Stimulated activated effector memory CD8-positive, alpha-beta T cell treated with anti-CD3 and anti-CD28 coated beads, Interleukin-12 subunit alpha, Interleukin-12 subunit beta, amount 100 ng/mL, for 72 hours (primary cell): ENCODE measurements around the gene DNAJC15.
A peak's percentile ranks its signal among the peaks of the same experiment; 100 is the strongest.

Source experiments
- ATAC-seq: fragments of 150-1000 bp; cut with Tn5 transposase; 2 replicates; pipeline ENCODE4 v1.10.0; 2021
- DNase-seq, 2 donors: peaks; one replicate each; pipeline ENCODE4 v3.0.0; 2021 to 2022; ENCODE audit warnings: low spot score in 2 of 2
- H3K27ac Mint-ChIP-seq: one replicate; pipeline ENCODE4 v1.8.0; 2022; ENCODE audit warnings: mild to moderate bottlenecking, mixed read lengths
- H3K36me3 Mint-ChIP-seq: one replicate; pipeline ENCODE4 v1.8.0; 2022; ENCODE audit warnings: mild to moderate bottlenecking, mixed read lengths
- H3K4me1 Mint-ChIP-seq: one replicate; pipeline ENCODE4 v1.8.0; 2022; ENCODE audit warnings: mixed read lengths
- H3K4me3 Mint-ChIP-seq: one replicate; pipeline ENCODE4 v1.8.0; 2022; ENCODE audit warnings: mild to moderate bottlenecking, mixed read lengths
- H3K9me3 Mint-ChIP-seq: one replicate; pipeline ENCODE4 v1.8.0; 2022; ENCODE audit warnings: mixed read lengths

DNAJC15 gene

DNA sequence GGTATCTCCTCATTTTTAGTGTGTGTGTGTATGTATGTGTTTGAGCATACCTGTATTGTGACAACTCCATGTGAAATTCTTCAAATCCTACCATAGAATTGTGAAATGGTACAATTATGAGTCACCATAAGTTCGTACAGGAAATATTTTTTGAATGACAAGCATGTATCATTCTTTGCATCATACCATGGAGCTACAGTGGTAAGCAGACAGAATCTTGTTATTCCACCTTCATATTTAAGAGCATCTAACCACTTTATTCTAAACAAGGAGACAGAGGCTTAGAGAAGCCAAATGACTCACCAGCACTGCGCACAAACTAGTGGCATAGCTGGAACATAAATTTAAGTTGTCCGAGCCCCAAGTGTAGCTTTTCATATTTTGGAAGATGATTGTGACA, 26.8 kb upstream of the DNAJC15 start:
- peak in 1 of 2 donors; percentile 33 for DNase-seq
- Mint-ChIP-seq H3K4me1 (peaks cover 29% of the 10 kb centered on the region), H3K27ac (peak overlapping the region; percentile 30), H3K36me3 (no peaks in the 10 kb centered on the region), H3K9me3 (no peaks in the 10 kb centered on the region), H3K4me3 (no peak overlapping the region)
- ATAC-seq: peak; percentile 29

DNA sequence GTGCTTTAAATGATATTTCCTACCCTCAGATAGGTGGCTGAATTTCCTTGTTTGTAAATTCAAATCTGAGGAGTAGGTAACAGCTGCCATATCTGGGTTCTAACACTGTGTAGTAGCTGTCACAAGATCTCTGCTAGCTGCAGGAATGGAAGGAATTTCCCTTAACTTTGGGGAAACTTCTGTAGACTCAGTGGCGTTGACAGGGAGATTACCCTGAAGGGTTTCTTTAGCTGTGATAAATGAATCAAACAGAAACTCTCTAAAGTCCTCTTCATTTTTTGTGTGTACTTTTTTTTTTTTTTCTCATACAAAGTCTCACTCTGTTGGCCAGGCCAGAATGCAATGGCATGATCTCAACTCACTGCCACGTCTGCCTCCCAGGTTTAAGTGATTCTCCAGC, 26.0 kb upstream of the DNAJC15 start:
- H3K4me3 Mint-ChIP-seq: no peak overlapping the region
- peaks cover 21% of the 10 kb centered on the region for H3K4me1 Mint-ChIP-seq
- ATAC-seq (peak; percentile 64), DNase-seq (peak in 1 of 2 donors; percentile 47)
- no peaks in the 10 kb centered on the region for H3K36me3 Mint-ChIP-seq
- H3K27ac Mint-ChIP-seq: peak overlapping the region; percentile 30
- no peaks in the 10 kb centered on the region for H3K9me3 Mint-ChIP-seq

DNA sequence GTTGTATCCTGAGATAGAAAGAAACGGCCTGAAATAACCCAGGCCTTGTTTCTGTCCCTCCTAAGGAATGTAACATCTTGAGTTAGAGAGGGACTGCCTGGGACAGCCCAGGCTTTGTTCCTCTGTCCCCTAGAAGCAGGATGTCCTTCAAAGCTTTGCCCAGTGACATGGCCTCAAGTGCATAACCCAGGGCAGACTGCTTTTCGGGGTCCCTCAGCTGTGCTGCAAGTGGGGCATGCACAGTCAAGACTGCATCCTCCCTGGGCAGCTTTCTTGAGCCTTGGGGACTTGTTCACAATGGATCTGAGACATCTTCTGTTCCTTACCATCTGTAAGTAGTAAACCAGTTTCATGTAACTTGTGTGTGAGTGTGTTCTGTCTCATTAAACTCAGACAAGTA, 23.9 kb upstream of the DNAJC15 start:
- no peak overlapping the region for H3K4me3 Mint-ChIP-seq
- no peak overlapping the region for H3K27ac Mint-ChIP-seq
- H3K36me3 Mint-ChIP-seq: no peaks in the 10 kb centered on the region
- peaks cover 4% of the 10 kb centered on the region for H3K9me3 Mint-ChIP-seq
- DNase-seq (peak in 1 of 2 donors; percentile 38), ATAC-seq (no peak)
- H3K4me1 Mint-ChIP-seq: peaks cover 10% of the 10 kb centered on the region

DNA sequence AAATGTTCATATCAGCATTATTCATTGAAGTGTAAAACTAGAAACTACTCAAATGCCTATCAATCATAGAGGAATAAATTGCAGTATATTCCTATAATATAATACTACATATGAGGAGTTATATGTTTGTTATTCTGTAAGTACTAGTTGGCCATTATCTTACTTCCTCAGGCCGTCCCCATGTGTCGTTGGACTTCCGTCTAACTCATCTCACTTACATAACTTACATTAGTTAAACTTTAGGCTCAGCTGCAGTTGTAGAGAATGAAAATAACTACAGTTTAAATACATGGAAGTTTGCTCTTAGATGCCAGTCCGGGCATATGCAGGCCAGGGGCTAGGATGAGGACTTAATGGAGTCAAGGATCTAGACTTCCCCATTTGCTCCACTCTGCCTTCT, 22.7 kb upstream of the DNAJC15 start:
- peaks cover 10% of the 10 kb centered on the region for H3K4me1 Mint-ChIP-seq
- peak in 1 of 2 donors; percentile 25 for DNase-seq
- no peak overlapping the region for H3K4me3 Mint-ChIP-seq
- H3K9me3 Mint-ChIP-seq: peaks cover 4% of the 10 kb centered on the region
- no peak for ATAC-seq
- no peak overlapping the region for H3K27ac Mint-ChIP-seq
- H3K36me3 Mint-ChIP-seq: no peaks in the 10 kb centered on the region

DNA sequence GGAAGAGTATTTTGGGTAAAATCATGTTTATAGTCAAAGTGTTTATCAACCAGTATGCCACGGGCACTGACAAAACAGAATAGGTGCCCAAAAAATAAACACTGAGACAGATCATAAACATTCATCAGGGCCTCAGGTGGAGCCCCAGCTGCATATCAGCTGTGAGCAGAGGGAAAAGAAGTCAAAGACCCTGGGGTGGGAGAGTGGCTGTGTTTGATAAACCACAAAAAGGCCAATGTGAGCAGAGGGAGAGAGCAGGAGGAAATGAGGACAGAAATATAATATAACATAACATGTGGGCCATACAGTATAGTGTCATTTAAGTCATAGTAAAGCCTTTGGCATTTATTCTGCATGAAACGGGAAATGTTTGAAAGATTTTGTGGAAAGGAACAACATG, 21.4 kb upstream of the DNAJC15 start:
- no peak for ATAC-seq
- peaks cover 3% of the 10 kb centered on the region for H3K4me1 Mint-ChIP-seq
- peaks cover 4% of the 10 kb centered on the region for H3K9me3 Mint-ChIP-seq
- no peaks in the 10 kb centered on the region for H3K36me3 Mint-ChIP-seq
- DNase-seq: no peak
- no peak overlapping the region for H3K4me3 Mint-ChIP-seq
- H3K27ac Mint-ChIP-seq: no peak overlapping the region

DNA sequence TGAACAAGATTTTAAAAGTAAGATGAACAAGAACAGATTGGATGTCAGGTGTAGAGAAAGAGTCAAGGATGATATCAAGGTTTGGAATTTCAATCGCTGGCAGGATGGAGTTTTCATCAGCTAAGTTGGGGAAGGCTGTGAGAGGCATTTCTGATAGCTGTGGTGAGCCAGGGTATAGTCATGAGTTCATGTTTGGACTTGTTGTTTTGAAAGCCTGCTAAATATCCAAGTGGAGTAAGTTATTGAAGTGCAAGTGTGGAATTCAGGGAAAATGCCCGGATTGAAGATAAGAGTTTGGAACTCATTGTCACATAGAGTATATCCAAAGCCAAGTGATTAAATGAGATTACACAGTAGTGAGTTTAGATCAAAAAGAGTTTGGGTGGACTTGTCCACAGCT, 20.4 kb upstream of the DNAJC15 start:
- no peak overlapping the region for H3K27ac Mint-ChIP-seq
- peaks cover 4% of the 10 kb centered on the region for H3K9me3 Mint-ChIP-seq
- DNase-seq (no peak), ATAC-seq (no peak)
- no peaks in the 10 kb centered on the region for H3K4me1 Mint-ChIP-seq
- no peak overlapping the region for H3K4me3 Mint-ChIP-seq
- H3K36me3 Mint-ChIP-seq: no peaks in the 10 kb centered on the region

DNA sequence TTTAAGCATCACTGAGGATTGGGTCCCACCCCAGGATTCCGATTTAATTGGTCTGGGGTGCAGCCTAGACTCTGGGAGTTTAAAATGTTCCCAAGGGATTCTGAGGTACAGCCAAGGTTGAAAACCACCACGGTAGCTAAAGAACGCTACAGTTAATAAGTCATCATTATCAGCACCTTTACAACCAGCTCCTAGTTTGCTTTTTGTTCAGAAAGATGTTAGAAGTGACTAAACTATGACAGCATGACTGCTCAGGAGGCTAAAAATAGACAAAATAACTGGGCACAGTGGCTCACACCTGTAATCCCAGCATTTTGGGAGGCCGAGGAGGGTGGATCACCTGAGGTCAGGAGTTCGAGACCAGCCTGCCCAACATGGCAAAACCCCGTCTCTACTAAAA, 19.7 kb upstream of the DNAJC15 start:
- Mint-ChIP-seq H3K27ac (no peak overlapping the region), H3K4me1 (no peaks in the 10 kb centered on the region), H3K36me3 (no peaks in the 10 kb centered on the region), H3K9me3 (peaks cover 4% of the 10 kb centered on the region), H3K4me3 (no peak overlapping the region)
- no peak for DNase-seq
- ATAC-seq: no peak

DNA sequence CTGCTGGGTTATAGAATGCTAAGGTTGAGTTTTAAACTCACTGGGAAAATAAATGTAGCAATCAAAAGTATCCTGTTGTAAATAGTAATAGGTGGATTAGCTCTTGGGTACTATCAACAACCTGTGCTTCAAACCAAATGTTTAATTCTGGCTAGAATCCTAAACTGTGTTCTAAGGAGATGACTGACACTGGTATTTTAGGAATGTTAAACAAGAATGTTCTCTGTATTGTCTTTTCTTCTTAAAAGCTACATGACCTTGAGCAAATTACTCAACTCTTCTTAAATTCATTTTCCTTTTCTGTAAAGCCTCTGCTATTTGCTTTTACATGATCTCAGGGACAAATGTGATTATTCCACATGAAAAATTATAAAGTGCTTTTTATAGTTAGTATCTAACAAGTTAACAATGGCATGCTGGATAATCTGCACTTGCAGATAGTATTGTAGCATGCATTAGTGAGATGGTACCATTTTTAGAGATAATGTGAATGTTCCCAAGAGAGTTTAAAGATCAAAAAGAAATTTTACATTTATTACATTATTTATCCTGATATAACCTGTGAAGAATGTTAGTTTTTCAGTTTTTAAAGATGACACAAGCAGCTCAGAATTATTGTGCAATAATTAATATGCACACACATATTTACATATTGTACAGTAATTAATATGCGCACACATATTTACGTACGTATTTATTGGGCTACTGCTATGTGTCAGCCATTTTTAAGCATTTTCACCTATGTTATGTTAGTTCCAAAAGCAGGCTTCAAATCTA, 17.7 kb upstream of the DNAJC15 start:
- no peaks in the 10 kb centered on the region for H3K4me1 Mint-ChIP-seq
- DNase-seq (no peak), ATAC-seq (no peak)
- no peaks in the 10 kb centered on the region for H3K36me3 Mint-ChIP-seq
- peaks cover 4% of the 10 kb centered on the region for H3K9me3 Mint-ChIP-seq
- H3K4me3 Mint-ChIP-seq: no peak overlapping the region
- no peak overlapping the region for H3K27ac Mint-ChIP-seq

DNA sequence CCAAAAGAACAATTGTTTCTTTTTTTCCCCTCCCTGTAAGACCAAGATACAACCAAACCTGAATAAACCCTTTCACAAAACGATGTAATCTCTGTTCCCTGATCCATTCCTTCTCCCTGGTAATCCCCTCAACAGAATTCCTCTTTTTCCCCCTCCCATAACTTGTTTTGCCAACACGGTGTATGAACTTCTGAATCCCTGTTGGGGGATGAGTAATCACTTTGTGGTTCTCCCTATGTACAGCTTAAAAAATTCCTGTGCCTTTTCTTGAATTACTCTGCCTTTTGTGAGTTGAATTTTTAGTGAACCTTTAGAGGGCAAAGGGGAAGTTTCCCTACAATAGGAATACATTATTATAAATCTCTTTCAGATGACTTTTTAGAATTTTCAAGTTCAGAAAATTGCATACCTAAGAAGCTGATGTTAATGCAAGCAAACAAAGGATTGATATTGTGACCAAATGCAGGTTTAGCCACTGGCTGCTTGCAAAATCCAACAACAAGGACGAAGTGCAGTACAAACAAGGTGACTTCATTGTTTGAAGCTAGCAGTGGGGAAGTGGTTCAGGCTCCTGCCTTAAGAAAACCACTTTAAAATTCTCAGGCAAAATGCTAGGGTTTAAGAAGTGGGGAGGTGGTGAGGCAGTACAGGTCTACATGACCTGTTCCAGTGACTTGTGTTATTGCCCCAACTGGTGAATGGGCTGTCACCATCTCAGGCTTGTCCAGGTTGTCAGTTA, 16.3 kb upstream of the DNAJC15 start:
- Mint-ChIP-seq H3K36me3 (no peaks in the 10 kb centered on the region), H3K27ac (no peak overlapping the region), H3K4me1 (no peaks in the 10 kb centered on the region), H3K4me3 (no peak overlapping the region), H3K9me3 (peaks cover 4% of the 10 kb centered on the region)
- DNase-seq (peak in 1 of 2 donors; percentile 4), ATAC-seq (no peak)

DNA sequence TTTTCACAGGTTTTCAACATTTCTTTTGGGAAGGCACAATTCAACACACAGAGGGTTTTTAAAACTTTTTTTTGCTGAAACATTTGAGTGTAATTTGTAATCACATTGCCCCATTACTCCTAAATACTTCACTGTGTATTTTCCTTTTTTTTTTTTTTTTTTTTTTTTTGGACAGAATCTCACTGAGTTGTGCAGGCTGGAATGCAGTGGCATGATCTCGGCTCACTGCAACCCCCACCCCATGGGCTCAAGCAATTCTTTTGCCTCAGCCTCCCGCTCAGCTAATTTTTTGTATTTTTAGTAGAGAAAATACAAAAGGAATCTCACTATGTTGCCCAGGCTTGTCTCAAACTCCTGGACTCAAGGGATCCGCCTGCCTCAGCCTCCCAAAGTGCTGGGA, 14.8 kb upstream of the DNAJC15 start:
- ATAC-seq: no peak
- DNase-seq: peak in 1 of 2 donors; percentile 8
- Mint-ChIP-seq H3K36me3 (no peaks in the 10 kb centered on the region), H3K27ac (no peak overlapping the region), H3K9me3 (no peaks in the 10 kb centered on the region), H3K4me3 (no peak overlapping the region), H3K4me1 (no peaks in the 10 kb centered on the region)

DNA sequence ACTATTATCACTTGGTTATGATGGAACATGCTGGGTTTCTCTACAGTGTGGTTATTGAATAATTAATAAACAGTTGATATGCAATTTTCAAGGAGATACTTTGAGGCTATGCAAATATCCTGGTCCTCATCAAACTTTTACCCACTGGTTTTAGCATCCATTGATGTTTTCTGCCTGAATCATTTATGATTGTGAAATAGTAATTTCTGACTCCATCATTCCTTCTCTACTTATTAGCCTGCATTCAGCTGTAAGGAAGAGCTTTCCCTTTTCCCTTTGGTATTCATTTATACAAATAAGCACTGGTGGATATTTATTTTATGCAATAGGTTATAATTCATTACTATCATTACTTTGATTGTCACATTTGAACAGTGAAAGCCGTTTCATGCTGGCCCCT, 13.9 kb upstream of the DNAJC15 start:
- Mint-ChIP-seq H3K4me3 (no peak overlapping the region), H3K4me1 (no peaks in the 10 kb centered on the region), H3K9me3 (no peaks in the 10 kb centered on the region), H3K36me3 (no peaks in the 10 kb centered on the region), H3K27ac (no peak overlapping the region)
- no peak for ATAC-seq
- DNase-seq: no peak

DNA sequence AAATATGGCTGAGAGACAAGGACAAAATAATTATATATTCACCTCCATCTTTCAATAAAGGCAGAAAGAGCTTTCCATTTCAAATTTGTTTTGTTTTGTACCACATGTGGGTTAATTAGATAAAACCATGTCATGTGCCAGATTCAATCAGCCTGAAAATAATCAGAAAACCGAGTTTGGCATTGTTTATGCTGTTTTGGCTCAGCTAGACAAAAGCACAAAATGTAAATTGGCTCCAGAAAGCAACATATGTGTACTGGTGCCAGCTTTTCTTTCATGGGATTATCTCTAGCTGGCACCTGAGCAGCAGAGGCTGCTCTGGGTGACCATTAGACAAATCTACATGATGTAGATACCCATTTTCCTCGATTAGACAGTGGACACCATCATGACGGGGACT, 9.2 kb upstream of the DNAJC15 start:
- Mint-ChIP-seq H3K27ac (no peak overlapping the region), H3K9me3 (no peaks in the 10 kb centered on the region), H3K4me3 (no peak overlapping the region), H3K4me1 (no peaks in the 10 kb centered on the region), H3K36me3 (no peaks in the 10 kb centered on the region)
- ATAC-seq (no peak), DNase-seq (no peak)

DNA sequence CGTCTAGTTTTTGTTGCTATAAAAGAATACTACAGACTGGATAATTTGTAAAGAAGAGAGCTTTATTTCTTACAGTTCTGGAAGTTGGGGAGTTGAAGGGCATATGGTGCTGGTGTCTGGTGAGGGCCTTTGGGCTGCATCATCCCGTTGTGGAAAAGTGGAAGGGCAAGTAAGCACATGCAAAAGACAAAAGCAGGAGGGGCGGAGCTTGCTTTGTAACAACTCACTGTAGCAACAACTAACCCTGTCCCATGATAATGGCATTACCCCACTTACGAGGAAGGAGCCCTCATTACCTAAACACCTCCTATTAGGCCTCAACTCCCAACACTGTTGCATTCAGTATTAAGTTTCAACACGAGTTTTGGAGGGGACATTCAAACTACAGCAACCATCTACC, 7.2 kb upstream of the DNAJC15 start:
- H3K36me3 Mint-ChIP-seq: no peaks in the 10 kb centered on the region
- H3K27ac Mint-ChIP-seq: no peak overlapping the region
- DNase-seq (no peak), ATAC-seq (no peak)
- no peaks in the 10 kb centered on the region for H3K4me1 Mint-ChIP-seq
- H3K4me3 Mint-ChIP-seq: no peak overlapping the region
- no peaks in the 10 kb centered on the region for H3K9me3 Mint-ChIP-seq

DNA sequence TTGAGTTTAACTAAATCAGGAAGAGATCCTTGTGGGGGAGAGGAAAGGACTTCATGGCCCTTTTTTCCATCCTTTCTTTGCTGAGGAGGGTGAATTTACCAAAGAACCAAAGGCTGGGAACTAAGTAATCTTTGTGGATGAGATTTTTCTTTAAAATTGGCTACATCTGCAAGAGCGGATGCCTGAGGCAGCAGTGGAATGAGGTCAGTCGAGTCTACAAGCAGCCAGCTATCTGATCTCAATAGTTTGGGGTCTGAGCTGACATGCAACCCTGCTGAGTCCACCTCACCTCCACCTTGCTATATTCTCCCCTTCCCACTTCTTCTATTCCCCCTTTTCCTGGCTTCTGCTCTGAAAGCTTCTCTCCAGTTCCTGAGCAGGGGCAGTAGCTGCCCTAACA, 3.6 kb upstream of the DNAJC15 start:
- Mint-ChIP-seq H3K36me3 (no peaks in the 10 kb centered on the region), H3K9me3 (no peaks in the 10 kb centered on the region), H3K27ac (no peak overlapping the region), H3K4me3 (no peak overlapping the region), H3K4me1 (peaks cover 5% of the 10 kb centered on the region)
- DNase-seq (no peak), ATAC-seq (no peak)

DNA sequence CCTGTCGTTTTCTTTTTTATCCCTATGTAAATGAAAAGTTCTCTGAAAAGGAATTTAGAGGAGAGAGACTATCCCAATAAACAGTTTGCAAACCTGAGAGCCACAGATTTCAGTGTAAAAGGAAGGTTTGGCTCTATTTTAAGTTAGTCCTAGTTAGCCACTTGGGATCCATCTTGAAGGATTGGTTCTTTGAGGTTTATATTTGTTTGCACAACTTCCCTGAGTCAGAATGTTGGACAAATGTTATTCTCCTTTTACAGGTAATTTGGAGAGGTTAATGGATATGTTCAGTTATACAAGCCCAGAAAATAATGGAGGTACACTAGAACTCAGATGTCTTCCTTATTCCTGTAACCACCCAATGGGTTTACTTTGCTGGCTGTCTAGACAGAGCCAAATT, 2.6 kb upstream of the DNAJC15 start:
- no peak for DNase-seq
- no peak for ATAC-seq
- H3K4me3 Mint-ChIP-seq: no peak overlapping the region
- peaks cover 5% of the 10 kb centered on the region for H3K4me1 Mint-ChIP-seq
- no peak overlapping the region for H3K27ac Mint-ChIP-seq
- H3K36me3 Mint-ChIP-seq: no peaks in the 10 kb centered on the region
- H3K9me3 Mint-ChIP-seq: no peaks in the 10 kb centered on the region
